Ishikawa (cell line): Measurements from ENCODE around the gene CSAD.

Source experiments
- CEBPB ChIP-seq: IDR thresholded peaks from 2 replicates; pipeline ENCODE4 v1.6.1; 2012
- CREB1 ChIP-seq: IDR thresholded peaks from 2 replicates; pipeline ENCODE4 v1.6.1; 2012; ENCODE audit warnings: low read depth
- EGR1 ChIP-seq: IDR thresholded peaks from 2 replicates; pipeline ENCODE4 v1.6.1; 2012
- EP300 ChIP-seq: IDR thresholded peaks from 2 replicates; pipeline ENCODE4 v1.6.1; 2012; ENCODE audit warnings: borderline replicate concordance
- FOXM1 ChIP-seq: IDR thresholded peaks from 2 replicates; pipeline ENCODE4 v1.6.1; 2012; ENCODE audit warnings: low read depth, borderline replicate concordance
- MAX ChIP-seq: IDR thresholded peaks from 2 replicates; pipeline ENCODE4 v1.6.1; 2012
- NFIC ChIP-seq: IDR thresholded peaks from 2 replicates; pipeline ENCODE4 v1.6.1; 2012
- RAD21 ChIP-seq: IDR thresholded peaks from 2 replicates; pipeline ENCODE4 v1.6.1; 2012; ENCODE audit warnings: low read depth
- REST ChIP-seq: IDR thresholded peaks from 2 replicates; pipeline ENCODE4 v1.6.1; 2012; ENCODE audit warnings: low read depth, mild to moderate bottlenecking
- TAF1 ChIP-seq: IDR thresholded peaks from 2 replicates; pipeline ENCODE4 v1.6.1; 2012; ENCODE audit warnings: low read depth, mild to moderate bottlenecking
- TCF12 ChIP-seq: IDR thresholded peaks from 2 replicates; pipeline ENCODE4 v1.6.1; 2012; ENCODE audit warnings: low read depth
- TEAD4 ChIP-seq: IDR thresholded peaks from 2 replicates; pipeline ENCODE4 v1.6.1; 2012
- YY1 ChIP-seq: IDR thresholded peaks from 2 replicates; pipeline ENCODE4 v1.6.1; 2012; ENCODE audit warnings: low read depth
- ZBTB7A ChIP-seq: IDR thresholded peaks from 2 replicates; pipeline ENCODE4 v1.6.1; 2012; ENCODE audit warnings: low read depth

DNA sequence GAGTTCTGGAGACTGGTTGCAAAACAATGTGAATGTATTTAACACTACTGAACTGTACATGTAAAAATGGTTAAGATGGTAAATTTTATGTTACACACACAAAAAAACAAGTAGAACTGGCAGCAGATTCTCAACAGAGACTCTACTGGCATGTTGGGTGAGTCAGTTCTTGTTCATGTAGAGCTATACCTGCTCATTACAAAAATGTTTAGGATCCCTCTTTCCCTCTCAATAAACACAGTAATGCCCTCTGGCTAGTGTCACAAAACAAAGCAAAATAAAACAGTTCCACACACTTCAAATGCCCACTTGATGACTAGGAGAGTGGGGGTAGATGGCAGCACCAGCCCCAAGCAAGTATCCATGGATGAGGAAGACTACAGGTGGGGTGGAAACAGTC is 13.9 kb downstream of the CSAD start:
- TF ChIP-seq RAD21 (no peak), TCF12 (no peak), EGR1 (no peak), CREB1 (no peak), EP300 (no peak), TAF1 (no peak), CEBPB (no peak), MAX (no peak), YY1 (no peak), ZBTB7A (no peak), NFIC (no peak), TEAD4 (no peak), REST (no peak), FOXM1 (no peak)
